Thoracic aorta endothelial cell (primary cell): ENCODE data around the gene VSIG8. TPM values are rescaled to one million over a fixed set of nuclear protein-coding genes. Genes with fewer than 3 reads are reported as not detected.

Experiments used
- small RNA-seq: library from RNA; depleted of rRNA; stranded (forward); fragments of <200 nt; gene quantifications from one replicate; pipeline ENCODE3, GENCODE V24; 2012
- total RNA-seq: library from RNA; depleted of rRNA; stranded (reverse); fragments of >200 nt; gene quantifications from 2 replicates; pipeline ENCODE4 v1.2.3, GENCODE V29; 2012

VSIG8 gene
- not detected in 2 replicates for total RNA-seq

GRCh38 chr1:159862557-159862956 lies at the start of gene VSIG8:
Gene VSIG8, minus strand, starts transcription at chr1:159862657. Its CDS starts 136 bp downstream, at chr1:159862521.

GRCh38 chr1:159900086-159900680 lies 37.7 kb upstream of the VSIG8 start, which contains the start of gene CFAP45:
Gene CFAP45, minus strand, starts transcription at chr1:159900165. Its CDS starts 67 bp downstream, at chr1:159900098.

GRCh38 chr1:159826441-159827101 lies 35.9 kb downstream of the VSIG8 start, which contains the start of gene SLAMF8:
Gene SLAMF8, plus strand, starts transcription at chr1:159826873. Its CDS starts 26 bp downstream, at chr1:159826899.

Small RNA genes lying within 50 kb of the gene (small RNA-seq; reads per million reads assigned to genes)
- not detected for gene MIR4259
- not detected for gene RF00570

Other genes starting within 250 kb of the VSIG8 start
- gene CRP, start 148.1 kb downstream of the VSIG8 start, total RNA-seq, result 0.29 TPM in 1 of 2 replicates, not detected in the other
- 36.2 and 73.9 TPM in 2 replicates for gene DUSP23, start 81.7 kb downstream of the VSIG8 start, total RNA-seq
- not detected in 2 replicates for gene FCRL6, start 60.3 kb downstream of the VSIG8 start, total RNA-seq
- gene SLAMF8, start 35.8 kb downstream of the VSIG8 start, total RNA-seq, result not detected in 2 replicates
- gene CFAP45, start 37.5 kb upstream of the VSIG8 start, total RNA-seq, result 1.1 and 1.6 TPM in 2 replicates
- 454 and 578 TPM in 2 replicates for gene TAGLN2, start 62.9 kb upstream of the VSIG8 start, total RNA-seq
- 0.07 TPM in 1 of 2 replicates, not detected in the other for gene IGSF9, start 83.0 kb upstream of the VSIG8 start, total RNA-seq
- gene SLAMF9, start 91.6 kb upstream of the VSIG8 start, total RNA-seq, result not detected in 2 replicates
- 6.5 and 6.9 TPM in 2 replicates for gene PIGM, start 169.3 kb upstream of the VSIG8 start, total RNA-seq
- gene KCNJ10, start 207.5 kb upstream of the VSIG8 start, total RNA-seq, result not detected in 2 replicates
- not detected in 2 replicates for gene KCNJ9, start 218.9 kb upstream of the VSIG8 start, total RNA-seq
- 7.6 and 9.8 TPM in 2 replicates for gene IGSF8, start 236.0 kb upstream of the VSIG8 start, total RNA-seq